ENCODE data around the gene CDC42BPB.

- TF ChIP-seq POLR2A (IDR thresholded peaks at IDR 0.05) (no peak), CTCF (IDR thresholded peaks at IDR 0.05) (no peak)
Observed at GRCh38 chr14:102977475-102977874, 79.9 kb downstream of the CDC42BPB start.
